NCI-H2107 treated with DMSO at 0.1 percent for 48 hours (cell line): ENCODE data around the gene MAP3K21.

Experiments
- DNase-seq: peaks from one replicate; lab custom pipeline; 2025; ENCODE audit not compliant: unreplicated experiment; lab: John Stamatoyannopoulos, UW

MAP3K21 gene

GRCh38 chr1:233323718-233324117 is 3.8 kb upstream of the MAP3K21 start:
- no peak for DNase-seq

GRCh38 chr1:233326319-233326718 is 1.2 kb upstream of the MAP3K21 start:
- DNase-seq = no peak

- DNase-seq = peak; percentile 91
Measured at GRCh38 chr1:233326811-233327650, 493 bp upstream of the MAP3K21 start.

GRCh38 chr1:233328142-233328921 is 808 bp downstream of the MAP3K21 start:
- no peak for DNase-seq

- no peak for DNase-seq
Measured at GRCh38 chr1:233331676-233332519, 4.4 kb downstream of the MAP3K21 start.

- DNase-seq = no peak
Measured at GRCh38 chr1:233333086-233333485, 5.6 kb downstream of the MAP3K21 start.

- DNase-seq = no peak
Measured at GRCh38 chr1:233334092-233334491, 6.6 kb downstream of the MAP3K21 start.

- no peak for DNase-seq
Measured at GRCh38 chr1:233336554-233337456, 9.3 kb downstream of the MAP3K21 start.

GRCh38 chr1:233337505-233337904 is 10.0 kb downstream of the MAP3K21 start:
- no peak for DNase-seq

- DNase-seq = no peak
Measured at GRCh38 chr1:233338102-233338501, 10.6 kb downstream of the MAP3K21 start.

- DNase-seq = no peak
Measured at GRCh38 chr1:233340031-233340555, 12.6 kb downstream of the MAP3K21 start.

- DNase-seq = no peak
Measured at GRCh38 chr1:233340966-233341516, 13.5 kb downstream of the MAP3K21 start.

- no peak for DNase-seq
Measured at GRCh38 chr1:233342086-233342485, 14.6 kb downstream of the MAP3K21 start.

- DNase-seq = no peak
Measured at GRCh38 chr1:233343262-233343661, 15.7 kb downstream of the MAP3K21 start.

- DNase-seq = no peak
Measured at GRCh38 chr1:233347338-233347737, 19.8 kb downstream of the MAP3K21 start.

GRCh38 chr1:233349137-233349536 is 21.6 kb downstream of the MAP3K21 start:
- DNase-seq = no peak

GRCh38 chr1:233354983-233355382 is 27.5 kb downstream of the MAP3K21 start:
- DNase-seq = no peak

- no peak for DNase-seq
Measured at GRCh38 chr1:233355841-233356704, 28.5 kb downstream of the MAP3K21 start.

- no peak for DNase-seq
Measured at GRCh38 chr1:233356705-233356987, 29.1 kb downstream of the MAP3K21 start.
